Coronary artery (tissue), 2 donors: ENCODE data around the gene ZNF316.

Experiments
- DNase-seq: peaks from one replicate; pipeline ENCODE4 v3.0.0-alpha.2; 2017; ENCODE audit warnings: low spot score
- H3K27ac ChIP-seq, 2 donors: fragments of 200-600 bp; sonication (generic); one replicate each; pipeline ENCODE4 v1.5.1; 2016 to 2019
- H3K4me3 ChIP-seq: fragments of 200-600 bp; sonication (generic); 2 replicates; pipeline ENCODE4 v1.5.1; 2016; ENCODE audit warnings: mild to moderate bottlenecking, moderate library complexity
- CTCF ChIP-seq: fragments of 200-600 bp; sonication (generic); IDR thresholded peaks from one replicate; pipeline ENCODE4 v1.5.1; 2019; ENCODE audit warnings: antibody characterized with exemption

Gene ZNF316

DNA sequence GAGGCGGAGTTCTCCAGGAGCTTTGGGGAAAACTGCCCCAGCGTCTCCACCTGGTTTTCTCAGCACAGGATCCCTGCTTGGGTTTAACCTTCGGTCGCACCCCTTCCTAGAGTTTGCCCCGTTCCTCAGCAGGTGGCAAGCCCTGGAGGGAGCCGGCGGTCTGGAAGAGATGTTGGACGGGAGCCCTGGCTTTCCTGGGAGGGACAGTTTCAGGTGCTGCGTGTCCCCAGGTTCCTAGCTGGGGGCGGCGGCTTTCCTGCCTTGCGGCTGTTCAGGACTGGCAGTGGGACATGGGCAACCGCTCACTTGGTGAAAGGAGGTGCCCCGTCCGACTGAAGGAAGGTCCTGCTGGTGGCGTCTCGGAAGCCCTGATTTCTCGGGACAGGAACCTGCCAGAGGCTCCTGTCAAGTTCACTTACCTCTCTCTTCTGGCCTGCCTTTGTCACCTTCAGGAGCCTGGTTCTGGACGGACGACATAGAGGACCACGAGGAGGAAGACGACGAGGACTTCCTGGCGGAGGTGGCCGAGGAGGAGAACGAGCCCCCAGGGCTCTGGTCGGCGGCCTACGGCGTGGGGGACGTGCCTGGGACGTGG is 14.8 kb downstream of the ZNF316 start:
- Histone ChIP-seq H3K4me3 (no peak overlapping the region), H3K27ac (no peak overlapping the region)
- TF ChIP-seq CTCF = no peak
- peak; percentile 64 for DNase-seq

- TF ChIP-seq CTCF = no peak
- no peak overlapping the region for H3K4me3 ChIP-seq
Observed at GRCh38 chr7:6652446-6653011, 15.4 kb downstream of the ZNF316 start.

DNA sequence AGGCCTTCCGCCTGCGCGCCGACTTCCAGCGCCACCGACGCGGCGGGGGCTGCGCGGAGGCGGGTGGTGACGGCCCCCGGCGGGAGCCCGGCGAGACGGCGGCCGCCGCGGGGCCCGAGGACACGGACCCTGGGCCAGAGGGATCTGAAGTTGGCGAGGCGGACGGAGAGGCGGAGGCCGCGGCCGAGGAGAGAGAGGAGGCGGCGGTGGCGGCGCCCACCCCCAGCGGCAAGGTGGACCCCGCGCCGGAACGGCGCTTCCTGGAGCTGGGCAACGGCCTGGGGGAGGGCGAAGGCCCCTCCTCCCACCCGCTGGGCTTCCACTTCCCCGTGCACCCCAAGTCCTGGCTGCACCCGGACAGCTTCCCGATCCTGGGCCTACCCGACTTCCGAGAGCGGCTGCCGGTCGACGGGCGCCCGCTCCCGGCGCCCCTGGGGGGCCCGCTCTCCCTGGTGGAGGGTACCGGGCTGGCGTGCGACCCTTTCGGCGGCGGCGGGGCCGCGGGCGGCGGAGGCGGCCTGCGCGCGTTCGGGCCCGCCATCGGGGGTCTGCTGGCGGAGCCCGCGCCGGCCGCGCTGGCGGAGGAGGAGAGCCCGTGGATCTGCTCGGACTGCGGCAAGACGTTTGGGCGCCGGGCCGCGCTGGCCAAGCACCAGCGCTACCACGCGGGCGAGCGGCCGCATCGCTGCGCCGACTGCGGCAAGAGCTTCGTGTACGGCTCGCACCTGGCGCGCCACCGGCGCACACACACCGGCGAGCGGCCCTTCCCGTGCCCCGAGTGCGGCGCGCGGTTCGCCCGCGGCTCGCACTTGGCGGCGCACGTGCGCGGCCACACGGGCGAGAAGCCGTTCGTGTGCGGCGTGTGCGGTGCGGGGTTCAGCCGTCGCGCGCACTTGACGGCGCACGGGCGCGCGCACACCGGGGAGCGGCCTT is 16.2 kb downstream of the ZNF316 start:
- DNase-seq = no peak
- H3K27ac ChIP-seq = no peak overlapping the region
- no peak for TF ChIP-seq CTCF
- no peak overlapping the region for H3K4me3 ChIP-seq

More at GRCh38 chr7:6652446-6653011, 15.4 kb downstream of the ZNF316 start:
- H3K27ac ChIP-seq = no peak overlapping the region
- DNase-seq = no peak

DNA sequence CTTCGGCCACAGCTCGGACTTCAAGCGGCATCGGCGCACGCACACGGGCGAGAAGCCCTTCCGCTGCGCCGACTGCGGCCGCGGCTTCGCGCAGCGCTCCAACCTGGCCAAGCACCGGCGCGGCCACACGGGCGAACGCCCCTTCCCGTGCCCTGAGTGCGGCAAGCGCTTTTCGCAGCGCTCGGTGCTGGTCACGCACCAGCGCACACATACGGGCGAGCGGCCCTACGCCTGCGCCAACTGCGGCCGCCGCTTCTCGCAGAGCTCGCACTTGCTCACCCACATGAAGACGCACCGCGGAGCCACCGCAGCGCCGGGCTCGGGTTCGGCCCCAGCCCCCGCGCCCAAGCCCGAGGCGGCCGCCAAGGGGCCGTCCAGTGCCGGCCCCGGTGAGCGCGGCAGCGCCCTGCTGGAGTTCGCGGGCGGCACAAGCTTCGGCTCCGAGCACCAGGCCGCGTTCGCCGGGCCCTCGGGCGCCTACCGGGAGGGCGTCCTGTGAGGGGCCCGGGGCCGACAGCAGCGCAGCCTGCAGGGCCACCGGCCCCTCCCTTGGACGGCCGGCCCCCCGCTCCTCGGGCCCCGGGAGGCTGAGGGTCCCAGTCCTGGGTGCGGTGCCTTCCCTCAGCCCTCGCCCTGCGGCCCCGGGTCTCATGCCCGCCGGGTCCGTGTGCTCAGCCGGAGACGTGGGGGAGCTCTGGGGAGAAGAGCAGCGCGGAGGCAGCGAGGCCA is 17.2 kb downstream of the ZNF316 start:
- TF ChIP-seq CTCF = no peak
- Histone ChIP-seq H3K27ac (no peak overlapping the region), H3K4me3 (no peak overlapping the region)
- no peak for DNase-seq

GRCh38 chr7:6654842-6655610 is 17.9 kb downstream of the ZNF316 start:
- peak; percentile 65 for DNase-seq
- no peak overlapping the region for H3K27ac ChIP-seq
- no peak for TF ChIP-seq CTCF
- no peak overlapping the region for H3K4me3 ChIP-seq

DNA sequence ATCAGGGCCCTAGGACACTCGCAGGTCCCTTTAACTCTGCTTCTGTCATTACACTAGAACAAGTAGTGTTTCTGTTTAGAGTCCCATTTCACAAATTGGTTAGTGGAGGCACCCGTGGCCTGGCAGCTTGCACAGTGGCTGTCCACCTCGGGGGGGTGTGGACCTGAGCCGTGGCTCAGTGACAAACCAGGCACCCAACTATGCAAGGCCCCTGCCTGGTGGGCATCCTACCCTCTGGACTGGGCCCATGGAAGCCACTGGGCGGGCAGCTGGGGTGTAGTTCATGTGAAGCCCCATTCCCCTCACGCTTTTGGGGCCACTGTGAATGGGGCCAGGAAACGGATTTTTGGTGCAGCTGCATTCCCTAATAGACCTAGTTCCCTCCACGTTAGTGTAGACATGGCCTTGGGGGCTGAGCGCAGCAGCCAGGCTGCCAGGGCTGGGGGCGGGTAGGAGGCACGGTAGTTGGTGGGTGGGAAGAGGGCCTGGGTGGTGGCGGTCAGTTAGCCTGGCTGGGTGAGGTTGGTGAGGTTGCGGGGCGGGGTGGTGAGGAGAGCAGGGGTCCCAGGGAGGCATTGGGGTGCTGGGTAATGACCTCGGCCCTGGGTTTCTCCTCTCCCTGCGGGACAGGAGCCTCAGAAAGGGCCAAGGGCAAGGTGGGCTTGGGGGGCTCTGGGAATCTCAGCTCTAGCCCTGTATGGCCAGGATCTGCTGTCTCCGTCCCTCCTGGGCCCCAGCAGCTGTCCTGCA is 18.7 kb downstream of the ZNF316 start:
- no peak for TF ChIP-seq CTCF
- Histone ChIP-seq H3K27ac (no peak overlapping the region), H3K4me3 (no peak overlapping the region)
- DNase-seq = peak; percentile 62
